SU-DHL-6 (cell line): ENCODE results near the gene LAMA2.

Experiments used
- EZH2phosphoT487 ChIP-seq: fragments of 200-600 bp; sonication (generic), shearing (Covaris generic); conservative IDR thresholded peaks from 2 replicates; pipeline ENCODE4 v1.6.1; 2018; ENCODE audit warnings: mild to moderate bottlenecking, antibody characterized with exemption, low read length, moderate library complexity, mixed read lengths
- TF ChIP-seq, protein P1 (sequence below): fragments of 200-600 bp; sonication (generic); IDR thresholded peaks from one replicate; pipeline ENCODE4 v1.5.1; 2017; ENCODE audit warnings: antibody characterized with exemption, mild to moderate bottlenecking, low read length, moderate library complexity; ENCODE audit not compliant: insufficient read depth, poor library complexity, severe bottlenecking

DNA sequence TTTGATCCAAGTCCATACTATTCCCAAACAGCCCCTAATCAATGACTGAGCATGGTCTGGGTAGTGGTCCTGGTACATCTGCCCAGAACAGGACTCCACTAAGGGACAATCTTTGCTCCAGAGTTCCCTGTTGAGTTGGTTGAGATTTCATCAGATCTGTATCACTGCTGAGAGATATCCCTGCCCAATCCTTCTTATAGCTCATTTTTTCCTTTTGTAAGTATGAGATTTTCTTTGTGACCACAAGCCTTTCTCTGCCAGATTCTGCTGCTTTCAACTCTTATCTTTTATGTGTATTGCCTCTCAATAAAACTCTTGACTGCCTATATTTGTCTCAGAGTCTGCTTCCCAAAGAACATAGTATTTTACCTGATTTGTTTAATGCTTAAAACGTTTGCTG lies 46.2 kb upstream of the LAMA2 start:
- no peak for TF ChIP-seq EZH2phosphoT487
- TF ChIP-seq, protein P1, sequence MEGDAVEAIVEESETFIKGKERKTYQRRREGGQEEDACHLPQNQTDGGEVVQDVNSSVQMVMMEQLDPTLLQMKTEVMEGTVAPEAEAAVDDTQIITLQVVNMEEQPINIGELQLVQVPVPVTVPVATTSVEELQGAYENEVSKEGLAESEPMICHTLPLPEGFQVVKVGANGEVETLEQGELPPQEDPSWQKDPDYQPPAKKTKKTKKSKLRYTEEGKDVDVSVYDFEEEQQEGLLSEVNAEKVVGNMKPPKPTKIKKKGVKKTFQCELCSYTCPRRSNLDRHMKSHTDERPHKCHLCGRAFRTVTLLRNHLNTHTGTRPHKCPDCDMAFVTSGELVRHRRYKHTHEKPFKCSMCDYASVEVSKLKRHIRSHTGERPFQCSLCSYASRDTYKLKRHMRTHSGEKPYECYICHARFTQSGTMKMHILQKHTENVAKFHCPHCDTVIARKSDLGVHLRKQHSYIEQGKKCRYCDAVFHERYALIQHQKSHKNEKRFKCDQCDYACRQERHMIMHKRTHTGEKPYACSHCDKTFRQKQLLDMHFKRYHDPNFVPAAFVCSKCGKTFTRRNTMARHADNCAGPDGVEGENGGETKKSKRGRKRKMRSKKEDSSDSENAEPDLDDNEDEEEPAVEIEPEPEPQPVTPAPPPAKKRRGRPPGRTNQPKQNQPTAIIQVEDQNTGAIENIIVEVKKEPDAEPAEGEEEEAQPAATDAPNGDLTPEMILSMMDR: no peak
